ENCODE data around the gene RPS26. TPM values are rescaled to one million over a fixed set of nuclear protein-coding genes. Genes with fewer than 3 reads are reported as not detected.
"Not testable (repeated sequence)": the region's sequence is repeated elsewhere in the genome, so short reads cannot be mapped to it uniquely, and the experiment has no call there.

The RPS26 gene
- total RNA-seq, 1 donor from 2014 or later = 43.9 TPM

DNA sequence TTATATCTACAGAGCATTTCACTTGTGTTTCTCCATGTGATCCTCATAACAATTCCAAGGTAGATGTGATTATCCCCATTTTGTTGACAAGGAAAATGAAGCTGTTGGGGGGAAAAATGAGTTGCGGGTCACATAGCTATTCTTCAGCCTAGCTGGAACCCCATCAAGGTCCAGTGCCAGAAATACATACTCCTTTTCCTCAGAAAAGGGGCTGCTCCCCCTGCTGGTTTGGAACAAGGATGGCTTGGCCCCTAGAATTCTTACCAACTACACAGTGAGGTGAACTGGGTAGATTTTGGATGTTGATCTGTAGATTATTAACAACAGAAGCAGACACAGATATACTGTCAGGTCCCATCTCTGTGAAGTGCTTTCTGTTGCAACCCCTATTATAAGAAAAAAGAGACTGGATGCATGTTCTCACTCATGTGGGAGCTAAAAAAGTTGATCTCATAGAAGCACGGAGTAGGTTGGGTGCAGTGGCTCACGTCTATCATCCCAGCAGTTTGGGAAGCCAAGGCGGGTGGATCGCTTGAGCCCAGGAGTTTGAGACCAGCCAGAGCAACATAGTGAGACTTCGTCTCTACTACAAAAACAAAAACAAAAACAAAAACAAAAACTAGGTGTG is 11.9 kb upstream of the RPS26 start:
- DNase-seq (ENCODE audit: low spot score) = peak; percentile 27
- intact Hi-C loops (cut with micrococcal nuclease) = loop anchor here (1.0 kb wide), 2 partner anchors 9 to 33 kb away; no protein-coding TSS in a partner anchor
- Mint-ChIP-seq H3K36me3 (ENCODE audit: low read depth) (peaks cover 74% of the 10 kb centered on the region), H3K4me1 (ENCODE audit: low read depth) (peaks cover 41% of the 10 kb centered on the region), H3K4me3 (ENCODE audit: low read depth) (no peak overlapping the region), H3K9me3 (no peaks in the 10 kb centered on the region), H3K27me3 (ENCODE audit: low read depth) (no peaks in the 10 kb centered on the region), H3K27ac (peak overlapping the region; percentile 29)

DNA sequence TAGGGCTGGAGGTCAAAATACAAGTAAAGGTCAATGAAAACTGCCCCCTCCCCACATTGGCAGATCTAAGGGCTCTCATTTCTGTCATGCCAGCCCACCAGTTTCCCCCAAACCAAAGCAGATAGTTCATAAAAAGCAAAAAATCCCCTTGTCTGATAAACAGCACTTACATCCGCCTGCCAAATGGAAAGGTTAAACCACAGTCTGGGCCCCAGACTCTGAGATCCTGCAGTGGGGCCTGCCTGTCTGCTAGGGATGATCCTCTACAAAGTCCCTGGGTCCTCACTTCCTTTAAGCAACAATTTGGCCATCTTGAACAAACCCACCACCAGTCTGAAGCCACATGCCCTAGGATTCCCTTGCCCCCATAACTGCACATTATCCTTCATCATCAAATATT is 9.7 kb upstream of the RPS26 start:
- peak overlapping the region; percentile 38 for H3K4me3 Mint-ChIP-seq (ENCODE audit: low read depth)
- no peak for DNase-seq (ENCODE audit: low spot score)
- peaks cover 49% of the 10 kb centered on the region for H3K4me1 Mint-ChIP-seq (ENCODE audit: low read depth)
- H3K36me3 Mint-ChIP-seq (ENCODE audit: low read depth) = peaks cover 78% of the 10 kb centered on the region
- no peaks in the 10 kb centered on the region for H3K9me3 Mint-ChIP-seq
- H3K27me3 Mint-ChIP-seq (ENCODE audit: low read depth) = no peaks in the 10 kb centered on the region
- H3K27ac Mint-ChIP-seq = peak overlapping the region; percentile 80
- intact Hi-C loops (cut with micrococcal nuclease) = loop anchor here (1.0 kb wide), 1 partner anchor 9 kb away; the partner anchor contains the start of gene RPS26

DNA sequence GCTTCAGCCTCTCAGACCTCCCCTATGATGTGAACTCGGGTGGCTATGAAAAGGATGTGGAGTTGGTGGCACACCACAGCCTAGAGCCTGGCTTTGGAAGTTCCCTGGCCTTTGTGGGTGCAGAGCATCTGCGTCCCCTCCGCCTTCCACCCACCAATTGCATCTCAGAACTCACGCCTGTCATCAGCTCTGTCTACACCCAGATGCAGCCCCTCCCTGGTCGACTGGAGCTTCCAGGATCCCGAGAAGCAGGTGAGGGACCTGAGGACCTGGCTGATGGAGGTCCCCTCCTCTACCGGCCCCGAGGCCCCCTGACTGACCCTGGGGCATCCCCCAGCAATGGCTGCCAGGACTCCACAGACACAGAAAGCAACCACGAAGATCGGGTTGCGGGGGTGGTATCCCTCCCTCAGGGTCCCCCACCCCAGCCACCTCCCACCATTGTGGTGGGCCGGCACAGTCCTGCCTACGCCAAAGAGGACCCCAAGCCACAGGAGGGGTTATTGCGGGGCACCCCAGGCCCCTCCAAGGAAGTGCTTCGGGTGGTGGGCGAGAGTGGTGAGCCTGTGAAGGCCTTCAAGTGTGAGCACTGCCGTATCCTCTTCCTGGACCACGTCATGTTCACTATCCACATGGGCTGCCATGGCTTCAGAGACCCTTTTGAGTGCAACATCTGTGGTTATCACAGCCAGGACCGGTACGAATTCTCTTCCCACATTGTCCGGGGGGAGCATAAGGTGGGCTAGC is 7.0 kb upstream of the RPS26 start:
- DNase-seq (ENCODE audit: low spot score) = no peak
- Mint-ChIP-seq H3K9me3 (no peaks in the 10 kb centered on the region), H3K4me1 (ENCODE audit: low read depth) (peaks cover 46% of the 10 kb centered on the region), H3K27ac (peak overlapping the region; percentile 46), H3K36me3 (ENCODE audit: low read depth) (peaks cover 73% of the 10 kb centered on the region), H3K27me3 (ENCODE audit: low read depth) (no peaks in the 10 kb centered on the region), H3K4me3 (ENCODE audit: low read depth) (peak overlapping the region; percentile 3)
- intact Hi-C loops (cut with micrococcal nuclease) = no loop called here

DNA sequence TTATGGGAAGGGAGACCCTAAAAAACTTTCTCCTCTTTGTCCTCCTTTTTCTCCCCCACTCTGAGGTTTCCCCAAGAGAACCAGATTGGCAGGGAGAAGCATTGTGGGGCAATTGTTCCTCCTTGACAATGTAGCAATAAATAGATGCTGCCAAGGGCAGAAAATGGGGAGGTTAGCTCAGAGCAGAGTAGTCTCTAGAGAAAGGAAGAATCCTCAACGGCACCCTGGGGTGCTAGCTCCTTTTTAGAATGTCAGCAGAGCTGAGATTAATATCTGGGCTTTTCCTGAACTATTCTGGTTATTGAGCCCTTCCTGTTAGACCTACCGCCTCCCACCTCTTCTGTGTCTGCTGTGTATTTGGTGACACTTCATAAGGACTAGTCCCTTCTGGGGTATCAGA is 4.6 kb upstream of the RPS26 start:
- Mint-ChIP-seq H3K27me3 (ENCODE audit: low read depth) (no peaks in the 10 kb centered on the region), H3K27ac (peak overlapping the region; percentile 74), H3K36me3 (ENCODE audit: low read depth) (peaks cover 61% of the 10 kb centered on the region), H3K9me3 (no peaks in the 10 kb centered on the region), H3K4me3 (ENCODE audit: low read depth) (peak overlapping the region; percentile 52), H3K4me1 (ENCODE audit: low read depth) (peaks cover 47% of the 10 kb centered on the region)
- no peak for DNase-seq (ENCODE audit: low spot score)
- intact Hi-C loops (cut with micrococcal nuclease) = no loop called here

DNA sequence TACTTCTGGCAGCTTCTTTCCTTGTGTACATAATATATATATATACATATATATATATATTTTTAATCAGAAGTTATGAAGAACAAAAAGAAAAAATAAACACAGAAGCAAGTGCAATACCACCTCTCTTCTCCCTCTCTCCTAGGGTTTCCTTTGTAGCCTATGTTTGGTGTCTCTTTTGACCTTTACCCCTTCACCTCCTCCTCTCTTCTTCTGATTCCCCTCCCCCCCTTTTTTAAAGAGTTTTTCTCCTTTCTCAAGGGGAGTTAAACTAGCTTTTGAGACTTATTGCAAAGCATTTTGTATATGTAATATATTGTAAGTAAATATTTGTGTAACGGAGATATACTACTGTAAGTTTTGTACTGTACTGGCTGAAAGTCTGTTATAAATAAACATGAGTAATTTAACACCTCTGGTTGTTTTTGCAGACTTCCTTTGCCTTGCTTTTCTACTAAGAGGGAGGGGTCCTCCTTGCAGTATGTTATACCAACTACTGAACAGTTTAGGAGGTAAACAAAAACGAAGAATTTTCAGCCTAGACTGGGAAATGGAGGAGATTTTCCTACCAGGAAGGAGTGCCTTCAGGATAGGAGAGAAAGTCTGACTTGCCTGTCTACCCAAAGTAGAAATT is 3.6 kb upstream of the RPS26 start:
- Mint-ChIP-seq H3K4me1 (ENCODE audit: low read depth) (peaks cover 46% of the 10 kb centered on the region), H3K36me3 (ENCODE audit: low read depth) (peaks cover 61% of the 10 kb centered on the region), H3K27me3 (ENCODE audit: low read depth) (no peaks in the 10 kb centered on the region), H3K27ac (peak overlapping the region; percentile 35), H3K4me3 (ENCODE audit: low read depth) (no peak overlapping the region), H3K9me3 (no peaks in the 10 kb centered on the region)
- intact Hi-C loops (cut with micrococcal nuclease) = no loop called here
- DNase-seq (ENCODE audit: low spot score) = no peak

DNA sequence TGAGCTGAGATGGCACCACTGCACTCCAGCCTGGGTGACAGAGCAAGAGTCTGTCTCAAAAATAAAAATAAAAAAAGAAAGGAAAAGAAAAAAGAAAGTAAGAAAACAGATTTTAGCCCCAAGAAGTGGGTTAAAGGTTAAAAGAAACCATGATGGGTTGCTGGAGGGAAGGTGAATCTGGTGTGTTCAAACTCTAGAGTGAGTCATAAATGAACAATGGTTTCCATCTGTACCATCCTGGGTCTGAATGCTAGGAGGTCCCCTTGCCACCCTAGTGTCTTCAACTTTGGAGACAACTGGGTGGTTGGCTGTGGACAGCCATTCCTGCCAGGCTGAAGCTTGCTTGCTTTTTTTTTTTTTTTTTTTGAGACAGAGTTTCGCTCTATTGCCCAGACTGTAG is 1.6 kb upstream of the RPS26 start:
- Mint-ChIP-seq H3K4me1 (ENCODE audit: low read depth) (peaks cover 48% of the 10 kb centered on the region), H3K36me3 (ENCODE audit: low read depth) (peaks cover 69% of the 10 kb centered on the region), H3K4me3 (ENCODE audit: low read depth) (peak overlapping the region; percentile 95), H3K27ac (peak overlapping the region; percentile 88), H3K27me3 (ENCODE audit: low read depth) (no peaks in the 10 kb centered on the region), H3K9me3 (no peaks in the 10 kb centered on the region)
- intact Hi-C loops (cut with micrococcal nuclease) = loop anchor here (2.0 to 10.0 kb wide), 4 partner anchors 77 to 303 kb away; partner anchors contain the start of genes ORMDL2, RPL41 and SARNP
- no peak for DNase-seq (ENCODE audit: low spot score)

DNA sequence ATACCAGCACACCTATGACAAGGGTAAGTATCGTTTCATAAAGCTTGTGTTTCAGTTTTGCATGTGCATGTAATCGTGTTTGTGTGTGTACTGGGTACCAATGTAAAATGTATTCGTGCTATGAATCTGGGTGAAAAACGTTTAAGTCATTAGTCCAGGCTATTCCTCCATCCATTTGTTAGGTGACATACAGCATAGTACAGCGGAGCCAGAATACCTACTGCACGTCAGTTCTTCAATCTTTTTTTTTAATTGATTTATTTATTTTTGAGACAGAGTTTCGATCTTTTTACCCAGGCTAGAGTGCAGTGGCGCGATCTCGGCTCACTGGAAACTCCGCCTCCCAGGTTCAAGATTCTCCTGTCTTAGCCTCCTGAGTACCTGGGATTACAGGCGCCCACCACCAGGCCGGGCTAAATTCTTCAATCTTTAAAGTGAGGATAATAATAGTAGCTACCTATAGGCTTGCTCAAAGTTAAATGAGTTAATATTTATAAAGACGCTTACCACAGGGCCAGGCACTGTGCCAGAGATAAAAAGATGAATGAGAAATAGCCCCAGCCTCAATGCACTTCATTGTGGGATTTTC is 661 bp upstream of the RPS26 start:
- H3K27ac Mint-ChIP-seq = peak overlapping the region; percentile 88
- peaks cover 66% of the 10 kb centered on the region for H3K36me3 Mint-ChIP-seq (ENCODE audit: low read depth)
- no peaks in the 10 kb centered on the region for H3K27me3 Mint-ChIP-seq (ENCODE audit: low read depth)
- peak overlapping the region; percentile 95 for H3K4me3 Mint-ChIP-seq (ENCODE audit: low read depth)
- no peak for DNase-seq (ENCODE audit: low spot score)
- intact Hi-C loops (cut with micrococcal nuclease) = loop anchor here (1.0 to 10.0 kb wide), 10 partner anchors 9 to 304 kb away; partner anchors contain the start of genes IKZF4, ORMDL2, PA2G4 and RPL41
- H3K4me1 Mint-ChIP-seq (ENCODE audit: low read depth) = peaks cover 43% of the 10 kb centered on the region
- H3K9me3 Mint-ChIP-seq = no peaks in the 10 kb centered on the region

DNA sequence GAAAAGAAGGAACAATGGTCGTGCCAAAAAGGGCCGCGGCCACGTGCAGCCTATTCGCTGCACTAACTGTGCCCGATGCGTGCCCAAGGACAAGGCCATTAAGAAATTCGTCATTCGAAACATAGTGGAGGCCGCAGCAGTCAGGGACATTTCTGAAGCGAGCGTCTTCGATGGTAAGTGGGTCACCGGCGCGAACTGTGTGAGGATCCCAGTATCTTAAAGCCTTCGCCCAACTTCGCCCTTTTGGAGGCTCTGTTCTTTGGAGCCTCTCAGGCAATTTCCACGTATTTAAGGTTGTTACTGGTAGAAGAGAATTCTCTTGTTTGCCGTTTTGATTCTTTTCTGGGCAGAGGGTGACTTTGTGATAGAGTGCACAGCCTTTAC is 704 bp downstream of the RPS26 start:
- Mint-ChIP-seq H3K36me3 (ENCODE audit: low read depth) (peaks cover 60% of the 10 kb centered on the region), H3K27ac (peak overlapping the region; percentile 93), H3K4me1 (ENCODE audit: low read depth) (peaks cover 43% of the 10 kb centered on the region), H3K4me3 (ENCODE audit: low read depth) (peak overlapping the region; percentile 95)
- intact Hi-C loops (cut with micrococcal nuclease) = loop anchor here (5.0 to 10.0 kb wide), 3 partner anchors 152 to 305 kb away; partner anchors contain the start of genes ORMDL2 and SARNP
- not testable (repeated sequence) for H3K27me3 Mint-ChIP-seq (ENCODE audit: low read depth); DNase-seq (ENCODE audit: low spot score); H3K9me3 Mint-ChIP-seq

DNA sequence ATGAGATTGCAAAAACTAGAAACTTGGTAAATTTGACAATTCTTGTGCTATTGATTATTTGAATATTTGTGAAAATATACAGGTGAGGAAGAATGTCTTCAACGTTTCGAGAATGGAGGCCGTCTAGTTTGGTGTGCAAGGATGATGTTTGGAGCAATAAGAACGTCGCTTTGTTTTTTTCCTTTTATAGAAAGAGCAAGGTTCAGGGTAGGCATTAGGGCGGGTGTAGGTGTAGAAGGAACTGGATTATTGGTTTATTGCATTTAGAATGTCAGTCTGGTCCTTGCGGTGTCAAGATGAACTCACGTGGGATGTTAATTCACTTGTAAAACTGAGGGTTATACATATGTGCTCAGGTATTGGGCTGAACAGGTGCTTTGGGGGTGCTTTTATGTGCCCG is 1.1 kb downstream of the RPS26 start:
- DNase-seq (ENCODE audit: low spot score) = no peak
- H3K9me3 Mint-ChIP-seq = no peaks in the 10 kb centered on the region
- peaks cover 56% of the 10 kb centered on the region for H3K36me3 Mint-ChIP-seq (ENCODE audit: low read depth)
- H3K27ac Mint-ChIP-seq = peak overlapping the region; percentile 93
- intact Hi-C loops (cut with micrococcal nuclease) = loop anchor here (5.0 to 10.0 kb wide), 3 partner anchors 152 to 306 kb away; partner anchors contain the start of genes ORMDL2 and SARNP
- H3K4me3 Mint-ChIP-seq (ENCODE audit: low read depth) = peak overlapping the region; percentile 95
- H3K27me3 Mint-ChIP-seq (ENCODE audit: low read depth) = no peaks in the 10 kb centered on the region
- peaks cover 40% of the 10 kb centered on the region for H3K4me1 Mint-ChIP-seq (ENCODE audit: low read depth)

DNA sequence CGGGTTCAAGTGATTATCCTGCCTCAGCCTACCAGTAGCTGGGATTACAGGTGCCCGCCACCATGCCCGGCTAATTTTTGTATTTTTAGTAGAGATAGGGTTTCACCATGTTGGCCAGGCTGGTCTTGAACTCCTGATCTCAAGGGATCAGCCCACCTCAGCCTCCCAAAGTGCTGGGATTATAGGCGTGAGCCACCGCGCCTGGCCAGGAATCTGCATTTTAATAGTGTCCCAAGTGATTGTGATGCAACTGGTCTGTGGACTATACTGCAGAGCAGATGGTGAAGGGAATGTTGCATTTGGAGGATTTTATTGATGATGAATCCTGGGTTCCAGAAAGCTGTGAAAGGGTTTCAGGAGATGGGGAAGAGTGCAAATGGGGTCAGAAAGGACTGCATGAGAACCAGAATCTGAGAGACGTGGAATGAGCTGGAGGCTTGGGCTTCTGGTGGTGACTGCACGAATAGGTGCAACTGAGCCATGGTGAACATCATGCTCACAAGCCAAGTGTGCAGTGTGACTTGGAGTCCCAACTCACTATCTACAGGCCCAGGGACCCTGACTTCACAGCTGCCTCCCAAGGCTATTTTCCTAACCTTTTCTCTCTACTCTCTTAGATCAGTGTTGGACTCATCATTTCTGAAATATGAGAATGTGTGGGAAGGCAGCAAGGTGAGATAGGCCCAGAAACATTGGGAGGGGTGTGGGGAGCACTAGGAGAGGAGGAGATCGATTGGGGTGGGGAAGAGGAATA is 4.5 kb downstream of the RPS26 start:
- H3K4me3 Mint-ChIP-seq (ENCODE audit: low read depth) = no peak overlapping the region
- DNase-seq (ENCODE audit: low spot score) = no peak
- H3K27me3 Mint-ChIP-seq (ENCODE audit: low read depth) = no peaks in the 10 kb centered on the region
- H3K27ac Mint-ChIP-seq = peak overlapping the region; percentile 46
- peaks cover 22% of the 10 kb centered on the region for H3K4me1 Mint-ChIP-seq (ENCODE audit: low read depth)
- H3K9me3 Mint-ChIP-seq = no peaks in the 10 kb centered on the region
- peaks cover 44% of the 10 kb centered on the region for H3K36me3 Mint-ChIP-seq (ENCODE audit: low read depth)
- intact Hi-C loops (cut with micrococcal nuclease) = loop anchor here (2.0 to 10.0 kb wide), 2 partner anchors 33 to 149 kb away; no protein-coding TSS in a partner anchor

DNA sequence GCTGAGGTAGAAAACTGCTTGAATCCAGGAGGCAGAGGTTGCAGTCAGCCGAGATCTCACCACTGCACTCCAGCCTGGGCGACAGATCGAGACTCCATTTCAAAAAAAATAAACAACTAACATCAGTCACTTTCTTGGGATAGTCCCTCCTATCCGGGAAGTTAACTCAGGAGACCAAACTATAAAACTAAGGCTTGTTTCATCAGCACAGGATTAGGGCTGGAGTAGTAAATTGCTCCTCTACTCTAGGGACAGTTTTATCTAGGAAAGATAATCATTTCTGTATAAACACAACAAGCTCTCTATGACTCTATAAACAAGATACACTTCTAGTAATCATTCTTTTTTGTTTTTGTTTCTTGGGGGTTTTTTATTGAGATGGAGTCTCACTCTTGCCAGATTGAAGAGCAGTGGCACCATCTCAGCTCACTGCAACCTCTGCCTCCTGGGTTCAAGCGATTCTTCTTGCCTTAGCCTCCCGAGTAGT is 11.7 kb downstream of the RPS26 start:
- no peak overlapping the region for H3K4me3 Mint-ChIP-seq (ENCODE audit: low read depth)
- intact Hi-C loops (cut with micrococcal nuclease) = no loop called here
- H3K4me1 Mint-ChIP-seq (ENCODE audit: low read depth) = peaks cover 5% of the 10 kb centered on the region
- no peaks in the 10 kb centered on the region for H3K27me3 Mint-ChIP-seq (ENCODE audit: low read depth)
- H3K9me3 Mint-ChIP-seq = no peaks in the 10 kb centered on the region
- no peak for DNase-seq (ENCODE audit: low spot score)
- H3K27ac Mint-ChIP-seq = no peak overlapping the region
- H3K36me3 Mint-ChIP-seq (ENCODE audit: low read depth) = no peaks in the 10 kb centered on the region

DNA sequence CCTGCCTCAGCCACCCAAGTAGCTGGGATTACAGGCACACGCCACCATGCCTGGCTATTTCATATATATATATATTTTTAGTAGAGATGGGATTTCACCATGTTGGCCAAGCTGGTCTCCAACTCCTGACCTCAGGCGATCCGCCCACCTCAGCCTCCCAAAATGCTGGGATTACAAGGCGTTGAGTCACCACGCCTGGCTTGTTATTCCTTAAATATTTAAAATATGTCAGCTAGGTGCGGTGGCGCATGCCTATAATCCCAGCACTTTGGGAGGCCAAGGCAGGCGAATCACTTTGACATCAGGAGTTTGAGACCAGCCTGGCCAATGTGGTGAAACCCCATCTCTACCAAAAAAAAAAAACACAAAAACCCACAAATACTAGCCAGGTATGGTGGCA is 18.2 kb downstream of the RPS26 start:
- H3K27me3 Mint-ChIP-seq (ENCODE audit: low read depth); H3K36me3 Mint-ChIP-seq (ENCODE audit: low read depth); DNase-seq (ENCODE audit: low spot score); H3K27ac Mint-ChIP-seq; H3K4me1 Mint-ChIP-seq (ENCODE audit: low read depth); H3K9me3 Mint-ChIP-seq; intact Hi-C loops (cut with micrococcal nuclease); H3K4me3 Mint-ChIP-seq (ENCODE audit: low read depth): not testable (repeated sequence)
